Activated CD4-positive, alpha-beta T cell treated with anti-CD3 and anti-CD28 coated beads, Interleukin-2, Interleukin-6, amounts not matched to agents 100 ng/mL and 50 ng/mL, durations not matched to agents 16 hours and 8 hours (primary cell): Measurements from ENCODE around the gene CD6.
A peak's percentile ranks its signal among the peaks of the same experiment; 100 is the strongest.

Experiments used
- DNase-seq: peaks from one replicate; pipeline ENCODE4 v3.0.0-alpha.2; 2020

Gene CD6

DNA sequence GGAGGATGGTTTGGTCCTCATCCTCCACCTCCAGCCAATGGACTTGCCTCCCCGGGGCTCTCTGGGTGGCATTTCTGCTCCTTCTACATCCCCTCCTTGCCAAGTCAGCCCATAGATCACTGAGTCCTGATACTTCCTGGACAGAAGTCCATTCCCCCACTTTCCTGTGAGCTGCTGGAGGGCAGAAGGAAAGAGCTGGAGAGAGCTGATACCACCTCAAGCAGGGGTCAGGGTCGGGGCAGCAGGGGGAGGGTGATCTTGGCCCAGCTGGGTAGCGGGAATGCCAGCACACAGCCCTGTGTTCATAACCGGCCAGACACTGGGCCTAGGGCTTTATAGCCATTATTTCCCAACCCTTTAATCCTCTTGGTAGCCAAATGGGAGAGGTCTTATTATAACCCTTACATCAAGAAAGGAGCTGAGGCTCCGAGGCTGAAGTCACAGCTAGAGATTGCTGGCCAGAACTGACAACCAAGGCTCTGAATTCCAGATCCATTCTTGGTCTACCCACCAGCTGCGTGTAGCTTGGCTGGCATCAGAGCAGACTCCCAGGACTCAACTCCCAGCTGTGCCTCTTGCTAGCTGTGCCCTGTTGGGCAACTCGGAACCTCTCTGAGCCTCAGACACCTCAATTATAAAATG lies 39.9 kb downstream of the CD6 start:
- no peak for DNase-seq

GRCh38 chr11:61011950-61012736 lies 40.7 kb downstream of the CD6 start:
- no peak for DNase-seq

- no peak for DNase-seq
Observed at GRCh38 chr11:61012737-61013215, 41.3 kb downstream of the CD6 start.

GRCh38 chr11:61018059-61018458 lies 46.6 kb downstream of the CD6 start:
- no peak for DNase-seq

DNA sequence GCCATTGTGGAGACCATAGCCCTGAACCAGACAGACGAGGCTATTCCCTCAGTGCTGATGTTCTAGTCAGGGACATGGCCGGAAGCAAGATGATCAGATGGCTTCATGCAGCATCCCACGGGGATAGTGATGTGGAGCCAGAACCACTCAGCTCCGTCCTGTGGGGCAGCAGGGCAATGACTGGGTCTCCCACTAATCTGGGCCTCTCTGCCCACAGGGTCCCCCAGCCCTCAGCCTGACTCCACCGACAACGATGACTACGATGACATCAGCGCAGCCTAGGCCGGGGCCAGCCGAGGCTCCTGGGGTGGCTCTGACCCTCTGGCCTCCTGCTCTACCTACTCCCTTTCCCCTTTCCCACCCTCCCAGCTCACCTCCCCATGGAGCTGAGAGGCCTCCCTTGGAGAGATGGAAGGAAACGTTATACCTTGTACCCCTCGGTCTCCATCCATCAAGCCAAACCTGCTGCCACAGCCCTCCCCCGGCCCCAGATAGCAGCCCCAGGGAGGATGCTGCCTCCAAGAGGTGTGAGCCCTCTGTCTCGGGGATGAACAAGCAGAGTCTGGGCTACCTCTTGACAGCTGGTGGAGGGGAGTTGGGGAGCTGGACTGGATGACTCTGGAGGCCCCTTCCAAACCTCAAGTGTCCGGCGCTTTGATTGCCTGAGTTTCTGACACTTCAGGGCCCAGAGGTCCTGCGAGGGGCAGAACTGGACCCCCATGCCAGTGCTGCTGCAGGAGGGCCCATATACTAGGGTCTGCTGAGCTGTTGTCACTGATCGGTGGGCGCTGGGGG lies 47.8 kb downstream of the CD6 start:
- no peak for DNase-seq

- DNase-seq = no peak
Observed at GRCh38 chr11:61019832-61020405, 48.4 kb downstream of the CD6 start.

DNA sequence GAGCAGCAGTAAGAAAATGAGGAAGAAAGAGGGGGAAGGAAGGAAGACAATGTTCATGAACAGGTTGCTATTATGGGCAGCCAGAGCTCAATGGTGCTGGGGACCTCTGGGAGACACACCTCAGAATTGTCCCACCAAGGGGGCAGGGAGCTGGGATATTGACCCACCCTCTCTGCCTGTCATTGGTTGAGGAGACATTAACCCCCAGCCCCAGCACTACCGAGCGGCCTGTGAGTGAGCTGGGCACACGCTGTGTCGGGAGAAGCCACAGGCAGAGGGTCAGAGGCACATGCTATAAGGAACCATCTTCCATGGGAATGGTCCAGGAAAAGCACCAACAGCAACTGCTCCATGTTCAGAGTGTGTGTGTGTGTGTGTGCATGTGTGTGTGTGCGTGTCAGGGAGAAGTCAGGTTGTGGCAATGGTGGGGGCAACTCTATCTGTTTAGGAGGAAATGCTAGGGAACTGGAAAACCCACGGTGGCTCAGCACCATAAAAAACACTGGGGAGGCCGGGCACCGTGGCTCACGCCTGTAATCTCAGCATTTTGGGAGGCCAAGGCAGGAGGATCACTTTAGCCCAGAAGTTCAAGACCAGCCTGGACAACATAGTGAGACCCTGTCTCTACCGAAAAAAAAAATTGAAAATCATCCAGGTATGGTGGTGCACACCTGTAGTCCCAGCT lies 49.2 kb downstream of the CD6 start:
- no peak for DNase-seq

- DNase-seq = peak; percentile 78
Observed at GRCh38 chr11:61021661-61022212, 50.3 kb downstream of the CD6 start.

DNA sequence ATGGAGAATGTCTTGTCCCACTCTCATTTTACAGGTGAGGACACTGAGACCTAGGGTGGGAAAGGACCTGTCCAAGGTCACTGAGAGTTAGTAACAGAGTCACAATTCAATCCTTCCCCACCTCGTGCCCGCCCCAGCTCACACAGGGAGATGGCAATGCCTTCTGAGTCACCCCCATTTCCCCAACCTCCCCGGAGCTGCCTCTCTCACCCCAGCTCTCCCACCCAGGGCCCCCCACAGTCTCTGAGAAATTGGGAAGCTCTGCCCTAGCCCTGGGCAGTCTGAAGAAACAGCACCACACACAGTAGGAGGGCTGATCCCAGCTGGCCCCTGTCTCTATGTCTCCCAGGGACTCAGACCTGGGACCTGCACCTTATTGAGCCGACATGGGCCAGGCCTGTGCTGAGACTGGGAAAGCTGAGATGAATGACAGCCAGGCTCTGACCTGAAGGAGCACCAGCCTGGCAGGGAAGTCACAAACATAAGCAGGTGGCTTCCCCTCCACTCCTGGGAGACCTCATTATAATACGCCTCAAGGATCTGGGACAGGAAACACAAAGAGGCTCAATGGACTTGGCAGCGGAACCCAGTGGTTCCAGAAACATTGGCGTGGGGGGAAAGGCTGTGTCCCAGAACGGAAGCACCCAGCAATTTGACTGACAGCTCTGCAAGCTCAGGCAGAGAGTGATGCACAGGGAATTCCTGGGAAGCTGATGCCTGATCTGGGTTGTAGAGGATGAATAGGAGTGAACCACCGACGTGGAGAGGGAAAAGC lies 51.0 kb downstream of the CD6 start:
- DNase-seq = no peak

DNA sequence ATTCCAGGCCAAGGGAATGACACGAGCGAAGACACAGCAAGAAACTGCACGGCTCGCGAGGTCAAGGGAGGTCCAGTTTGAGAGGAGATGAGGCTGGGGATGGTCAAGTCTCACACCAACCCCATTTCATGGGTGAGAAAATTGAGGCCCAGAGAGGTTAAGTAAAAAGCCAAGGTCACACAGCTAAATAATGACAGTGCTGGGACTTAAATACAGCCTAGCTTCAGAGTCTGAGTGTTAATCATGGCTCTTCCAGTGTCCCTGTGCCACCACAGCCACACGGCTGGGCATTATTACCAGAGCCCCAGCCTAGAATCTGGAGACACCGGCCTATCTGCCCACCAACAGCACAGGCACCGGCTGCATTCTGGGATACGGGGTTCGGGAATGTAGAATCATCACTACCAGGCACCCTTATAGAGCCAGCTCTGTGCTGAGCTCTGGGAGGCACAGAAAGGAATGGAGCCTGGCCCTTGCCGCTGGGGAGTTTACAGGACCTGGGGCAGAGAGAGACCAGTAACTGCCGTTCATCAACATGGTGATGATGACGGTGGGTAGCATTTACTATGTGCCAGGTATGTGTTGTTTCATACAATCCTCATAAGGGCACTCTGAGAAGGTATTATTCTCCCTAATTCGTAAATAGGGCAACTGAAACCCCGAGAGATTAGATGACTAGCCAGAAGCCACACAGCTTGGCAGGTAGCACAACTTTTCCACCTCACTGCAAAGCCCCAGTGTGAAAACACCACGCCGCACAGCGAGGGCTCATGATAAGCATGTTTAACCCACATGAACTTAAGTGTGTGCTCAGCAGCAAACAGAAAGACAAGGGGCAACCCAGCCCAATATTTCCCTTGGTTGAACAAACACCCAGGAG lies 51.8 kb downstream of the CD6 start:
- DNase-seq = peak; percentile 63

DNA sequence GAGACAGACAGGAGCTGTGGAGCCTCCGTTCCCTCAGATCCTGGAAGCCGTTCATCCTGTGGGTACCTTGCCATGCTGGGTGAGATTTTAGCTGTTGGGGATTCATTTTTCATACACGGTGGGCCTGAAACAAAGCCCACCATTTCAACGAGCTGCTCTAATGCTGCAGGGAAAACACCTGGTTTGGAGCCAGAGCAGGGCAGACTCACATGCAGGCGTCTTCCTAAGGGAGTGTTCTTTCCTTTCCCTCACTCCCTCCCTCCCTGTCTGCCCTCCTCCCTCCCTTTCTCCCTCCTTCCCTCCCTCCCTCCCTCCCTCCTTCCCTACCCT lies 52.5 kb downstream of the CD6 start:
- no peak for DNase-seq

GRCh38 chr11:61024938-61025820 lies 53.7 kb downstream of the CD6 start:
- DNase-seq = peak; percentile 38

- no peak for DNase-seq
Observed at GRCh38 chr11:61025821-61026120, 54.3 kb downstream of the CD6 start.

- DNase-seq = peak; percentile 67
Observed at GRCh38 chr11:61026121-61027031, 54.9 kb downstream of the CD6 start.

DNA sequence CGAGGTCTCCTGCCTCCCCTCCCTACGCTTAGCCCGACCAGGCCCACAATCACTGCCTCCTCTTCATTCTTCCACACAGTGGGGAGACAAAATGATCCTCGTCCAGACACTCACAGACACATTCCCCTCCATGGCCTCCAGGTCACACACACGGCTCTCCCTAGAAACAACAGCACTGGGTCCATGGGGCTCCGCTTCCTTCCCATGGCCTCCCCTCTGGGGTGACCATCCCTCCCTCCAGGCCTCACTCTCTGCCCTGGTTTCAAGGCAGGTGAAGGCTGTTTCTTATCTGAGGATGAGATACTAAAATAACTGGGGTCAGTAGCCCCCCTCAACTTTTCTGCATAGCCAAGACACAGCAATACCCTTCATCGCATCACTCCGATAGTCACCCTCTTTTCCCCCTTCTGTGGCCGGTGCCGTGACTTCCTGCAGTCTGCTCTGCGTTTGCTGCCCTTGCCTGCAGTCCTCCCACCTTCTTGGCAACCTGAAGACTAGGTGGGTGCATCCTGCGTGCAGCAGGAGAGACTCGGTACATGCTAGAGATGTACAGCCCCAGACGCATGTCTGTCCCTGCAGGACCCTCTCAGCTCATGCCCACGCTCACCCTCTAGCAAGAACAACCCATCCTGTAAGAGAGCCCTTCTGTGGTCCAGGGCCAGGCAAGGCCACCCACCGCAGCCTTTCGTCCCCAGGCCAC lies 55.8 kb downstream of the CD6 start:
- DNase-seq = peak; percentile 45

DNA sequence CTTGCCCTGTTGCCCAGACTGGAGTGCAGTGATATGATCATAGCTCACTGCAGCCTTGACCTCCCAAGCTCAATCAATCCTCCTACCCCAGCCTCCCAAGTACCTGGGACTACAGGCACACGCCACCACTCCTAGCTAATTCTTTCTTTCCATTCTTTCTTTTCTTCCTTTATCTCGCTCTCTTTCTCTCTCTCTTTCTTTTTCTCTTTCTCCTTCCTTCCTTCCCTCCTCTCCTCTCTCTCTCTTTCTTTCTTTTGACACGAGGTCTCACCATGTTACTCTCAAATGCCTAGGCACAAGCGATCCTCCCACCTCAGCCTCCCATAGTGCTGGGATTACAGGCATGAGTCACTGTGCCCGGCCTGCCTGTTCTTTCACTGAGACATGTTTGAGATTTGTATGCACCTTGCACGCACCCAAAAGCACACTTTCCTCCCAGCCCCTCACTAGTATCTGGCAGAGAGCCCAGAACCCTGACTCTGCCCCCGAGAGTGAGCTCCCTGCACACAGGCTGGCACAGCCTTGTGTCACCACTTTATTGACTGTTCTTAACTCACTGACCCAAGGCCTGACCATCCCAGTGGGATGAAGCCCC lies 56.8 kb downstream of the CD6 start:
- peak; percentile 74 for DNase-seq

DNA sequence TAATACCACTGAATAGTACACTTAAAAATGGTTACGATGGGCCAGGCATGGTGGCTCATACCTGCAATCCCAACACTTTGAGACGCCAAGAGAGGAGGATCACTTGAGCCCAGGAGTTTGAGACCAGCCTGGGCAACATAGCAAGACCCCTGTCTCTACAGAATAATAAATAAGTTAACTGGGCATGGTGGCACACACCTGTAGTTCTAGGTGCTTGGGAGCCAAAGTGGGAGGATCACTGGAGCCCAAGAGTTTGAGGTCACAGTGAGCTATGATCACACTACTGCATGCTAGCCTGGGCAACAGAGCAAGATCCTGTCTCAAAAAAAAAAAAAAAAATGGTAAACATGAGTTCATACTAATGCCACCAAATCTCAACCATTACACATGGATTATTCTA lies 61.3 kb downstream of the CD6 start:
- DNase-seq = no peak

DNA sequence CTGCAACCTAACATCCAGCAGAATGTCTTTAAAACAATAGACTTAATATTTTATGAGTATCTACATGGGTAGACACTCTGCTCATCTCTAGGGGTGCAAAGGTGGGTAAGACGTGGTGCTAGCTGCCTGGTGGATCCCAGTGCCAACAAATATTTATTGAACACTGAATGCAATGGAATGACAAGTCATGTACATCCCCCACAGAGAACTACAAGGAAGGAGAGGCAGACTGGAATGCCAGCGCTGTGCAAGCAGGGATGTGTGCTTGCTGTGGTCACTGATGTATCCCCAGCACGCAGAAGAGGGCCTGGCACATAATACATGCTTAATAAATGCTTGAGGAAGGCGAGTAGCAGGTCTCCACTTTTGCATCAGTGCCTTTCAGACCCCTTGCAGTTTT lies 61.9 kb downstream of the CD6 start:
- DNase-seq = no peak
